H9 (cell line): ENCODE data around the gene SLC24A3. TPM values are rescaled to one million over a fixed set of nuclear protein-coding genes. Genes with fewer than 3 reads are reported as not detected.

ENCODE experiments used
- DNase-seq: peaks from one replicate; pipeline ENCODE4 v3.0.0-alpha.2; 2017
- H2AFZ ChIP-seq: one replicate; pipeline ENCODE4 v1.6.1; 2013; ENCODE audit warnings: mild to moderate bottlenecking, low read length, control low read depth, moderate library complexity
- H2AK5ac ChIP-seq: 2 replicates; pipeline ENCODE4 v1.6.1; 2013; ENCODE audit warnings: low read length, control low read depth, mixed read lengths; ENCODE audit not compliant: insufficient read length
- H2BK120ac ChIP-seq: one replicate; pipeline ENCODE4 v1.6.1; 2013; ENCODE audit warnings: low read depth, mild to moderate bottlenecking, low read length, control low read depth, inconsistent platforms; ENCODE audit not compliant: poor library complexity, severe bottlenecking
- H2BK12ac ChIP-seq: 2 replicates; pipeline ENCODE4 v1.6.1; 2013; ENCODE audit warnings: low read length, control low read depth, mixed read lengths, low read depth; ENCODE audit not compliant: insufficient read length
- H2BK15ac ChIP-seq: 2 replicates; pipeline ENCODE4 v1.6.1; 2013; ENCODE audit warnings: low read depth, low read length, control low read depth
- H2BK20ac ChIP-seq: one replicate; pipeline ENCODE4 v1.6.1; 2013; ENCODE audit warnings: low read depth, mild to moderate bottlenecking, low read length, control low read depth, inconsistent platforms; ENCODE audit not compliant: poor library complexity, severe bottlenecking
- H2BK5ac ChIP-seq: 2 replicates; pipeline ENCODE4 v1.6.1; 2013; ENCODE audit warnings: low read length, control low read depth, mixed read lengths; ENCODE audit not compliant: insufficient read length
- H3K14ac ChIP-seq: 2 replicates; pipeline ENCODE4 v1.6.1; 2013; ENCODE audit warnings: low read length, control low read depth; ENCODE audit not compliant: insufficient read depth
- H3K18ac ChIP-seq: 2 replicates; pipeline ENCODE4 v1.6.1; 2013; ENCODE audit warnings: low read depth, mild to moderate bottlenecking, mixed read lengths, low read length, control low read depth; ENCODE audit not compliant: insufficient read length
- H3K23ac ChIP-seq: 2 replicates; pipeline ENCODE4 v1.6.1; 2013; ENCODE audit warnings: low read length, control low read depth, mixed read lengths, low read depth; ENCODE audit not compliant: insufficient read length
- H3K23me2 ChIP-seq: 2 replicates; pipeline ENCODE4 v1.6.1; 2013; ENCODE audit warnings: low read depth, mild to moderate bottlenecking, mixed read lengths, low read length, control low read depth; ENCODE audit not compliant: insufficient read length, poor library complexity, severe bottlenecking
- H3K27ac ChIP-seq: 2 replicates; pipeline ENCODE4 v1.5.1; 2013; ENCODE audit warnings: low read length, control low read depth, mixed read lengths, low read depth; ENCODE audit not compliant: insufficient read length
- H3K27me3 ChIP-seq: 2 replicates; pipeline ENCODE4 v1.6.1; 2013; ENCODE audit warnings: low read length, control low read depth, inconsistent platforms; ENCODE audit not compliant: insufficient read depth
- H3K4ac ChIP-seq: 2 replicates; pipeline ENCODE4 v1.6.1; 2013; ENCODE audit warnings: low read depth, mild to moderate bottlenecking, control low read depth, inconsistent platforms, low read length, moderate library complexity
- H3K4me1 ChIP-seq: 2 replicates; pipeline ENCODE4 v1.6.1; 2013; ENCODE audit warnings: low read length, control low read depth, inconsistent platforms; ENCODE audit not compliant: insufficient read depth
- H3K4me2 ChIP-seq: 2 replicates; pipeline ENCODE4 v1.6.1; 2013; ENCODE audit warnings: low read length, control low read depth, mixed read lengths; ENCODE audit not compliant: insufficient read length, insufficient read depth
- H3K56ac ChIP-seq: 2 replicates; pipeline ENCODE4 v1.6.1; 2013; ENCODE audit warnings: low read depth, mild to moderate bottlenecking, mixed read lengths, low read length, control low read depth; ENCODE audit not compliant: insufficient read length
- H3K79me1 ChIP-seq: 2 replicates; pipeline ENCODE4 v1.6.1; 2013; ENCODE audit warnings: low read depth, mild to moderate bottlenecking, moderate library complexity, low read length, control low read depth, inconsistent platforms; ENCODE audit not compliant: insufficient read depth, poor library complexity, severe bottlenecking
- H3K79me2 ChIP-seq: 2 replicates; pipeline ENCODE4 v1.6.1; 2013; ENCODE audit warnings: low read length, control low read depth, inconsistent platforms; ENCODE audit not compliant: insufficient read depth
- H3K9ac ChIP-seq: 2 replicates; pipeline ENCODE4 v1.6.1; 2013; ENCODE audit warnings: low read length, control low read depth, mixed read lengths; ENCODE audit not compliant: insufficient read length; ENCODE audit errors: extremely low read depth
- H3K9me3 ChIP-seq: one replicate; pipeline ENCODE4 v1.6.1; 2013; ENCODE audit warnings: low read depth, low read length, inconsistent platforms; ENCODE audit not compliant: control insufficient read depth
- H3T11ph ChIP-seq: one replicate; pipeline ENCODE4 v1.6.1; 2013; ENCODE audit warnings: mild to moderate bottlenecking, low read length, control low read depth, inconsistent platforms
- H4K20me1 ChIP-seq: one replicate; pipeline ENCODE4 v1.6.1; 2013; ENCODE audit not compliant: control insufficient read depth, insufficient read length, insufficient read depth
- H4K5ac ChIP-seq: 2 replicates; pipeline ENCODE4 v1.6.1; 2013; ENCODE audit warnings: low read depth, mild to moderate bottlenecking, mixed read lengths, low read length, control low read depth; ENCODE audit not compliant: insufficient read length
- H4K8ac ChIP-seq: replicated peaks from 2 replicates; pipeline ENCODE4 v1.6.1; 2013; ENCODE audit warnings: low read length, control low read depth, mixed read lengths, low read depth; ENCODE audit not compliant: insufficient read length
- H4K91ac ChIP-seq: 2 replicates; pipeline ENCODE4 v1.6.1; 2013; ENCODE audit warnings: low read depth, mild to moderate bottlenecking, moderate library complexity, mixed read lengths, low read length, control low read depth; ENCODE audit not compliant: insufficient read length
- H3K27ac Mint-ChIP-seq, 3 experiments: 2 replicates in 2 of 3; 3 replicates in 1 of 3; pipeline ENCODE4 v1.8.0; 2020 to 2021; ENCODE audit warnings: mixed read lengths in 3 of 3, mild to moderate bottlenecking in 1 of 3, moderate library complexity in 1 of 3
- H3K27me3 Mint-ChIP-seq: 2 replicates; pipeline ENCODE4 v1.8.0; 2021; ENCODE audit warnings: low read depth, mild to moderate bottlenecking, moderate library complexity, mixed read lengths
- H3K36me3 Mint-ChIP-seq, 3 experiments: 2 replicates in 2 of 3; 3 replicates in 1 of 3; pipeline ENCODE4 v1.8.0; 2020 to 2021; ENCODE audit warnings: low read depth in 3 of 3, mixed read lengths in 3 of 3; ENCODE audit not compliant: insufficient read depth in 1 of 3
- H3K4me1 Mint-ChIP-seq, 2 experiments: 2 replicates each; pipeline ENCODE4 v1.8.0; 2020; ENCODE audit warnings: mixed read lengths in 2 of 2
- H3K4me3 Mint-ChIP-seq, 2 experiments: 2 replicates in 1 of 2; 3 replicates in 1 of 2; pipeline ENCODE4 v1.8.0; 2020 to 2021; ENCODE audit warnings: mild to moderate bottlenecking in 2 of 2, mixed read lengths in 2 of 2, moderate library complexity in 1 of 2
- H3K9me3 Mint-ChIP-seq, 2 experiments: 2 replicates in 1 of 2; 3 replicates in 1 of 2; pipeline ENCODE4 v1.8.0; 2020; ENCODE audit warnings: mild to moderate bottlenecking in 2 of 2, mixed read lengths in 2 of 2, moderate library complexity in 1 of 2
- WGBS: extraction: QIAGEN DNeasy Blood & Tissue Kit; methylation state at CpG from one replicate; pipeline ENCODE4 v1.1.7; 2013; ENCODE audit warnings: missing lambda C conversion rate, low lambda C conversion rate, mixed read lengths; ENCODE audit not compliant: insufficient read length; ENCODE audit errors: extremely low coverage; 5-methylcytosine and 5-hydroxymethylcytosine counted together
- total RNA-seq: library from RNA; stranded (reverse); gene quantifications from 2 replicates; pipeline ENCODE4 v1.2.1, GENCODE V29; 2021
- TF ChIP-seq, protein P1 (sequence below): fragments of 200-600 bp; sonication (generic); conservative IDR thresholded peaks from 3 replicates; pipeline ENCODE4 v1.8.0; 2021; ENCODE audit warnings: antibody characterized with exemption, mild to moderate bottlenecking

The SLC24A3 gene
- total RNA-seq, 1 experiment from 2014 or later = 0.83 TPM

DNA sequence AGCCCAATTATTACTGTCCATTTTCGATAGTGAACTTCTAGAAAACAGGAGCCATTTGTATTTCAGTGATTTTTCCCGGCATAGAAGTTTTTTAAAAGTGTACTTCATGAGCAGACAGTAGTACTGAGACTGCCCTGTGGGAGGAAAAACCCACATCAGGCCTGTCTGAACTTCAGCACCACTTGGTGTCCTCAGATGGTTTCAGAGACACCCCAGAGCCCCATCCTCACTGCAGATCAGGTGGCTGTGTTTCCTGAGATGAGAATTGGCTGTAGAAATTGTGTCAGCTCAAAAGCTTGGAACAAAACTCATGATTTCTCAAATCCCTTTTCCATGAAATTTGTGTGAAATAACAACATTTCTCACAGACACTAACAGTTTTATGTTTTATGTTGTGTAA, 435.6 kb downstream of the SLC24A3 start:
- Histone ChIP-seq H3T11ph (no peak overlapping the region), H3K4me1 (no peaks in the 10 kb centered on the region), H3K9me3 (no peaks in the 10 kb centered on the region), H2AFZ (no peak overlapping the region), H3K27ac (no peak overlapping the region), H3K27me3 (no peaks in the 10 kb centered on the region), H3K4me2 (no peak overlapping the region), H3K23ac (no peak overlapping the region), H3K18ac (no peak overlapping the region), H3K56ac (no peak overlapping the region), H2AK5ac (no peak overlapping the region), H2BK20ac (no peak overlapping the region), H3K4ac (no peak overlapping the region), H3K23me2 (no peaks in the 10 kb centered on the region), H2BK15ac (no peak overlapping the region), H3K79me2 (no peaks in the 10 kb centered on the region), H2BK120ac (no peak overlapping the region), H4K5ac (no peak overlapping the region), H3K79me1 (no peaks in the 10 kb centered on the region), H4K91ac (no peak overlapping the region), H2BK12ac (no peak overlapping the region), H4K8ac (no peak overlapping the region), H4K20me1 (no peaks in the 10 kb centered on the region), H3K9ac (no peak overlapping the region), H3K14ac (no peak overlapping the region), H2BK5ac (no peak overlapping the region)
- WGBS = no CpG with 5 or more reads among the region's 2 CpGs
- Mint-ChIP-seq H3K4me1 (no peaks in the 10 kb centered on the region; a peak in 1 of 4 replicates), H3K4me3 (no peak overlapping the region), H3K27ac (no peak overlapping the region), H3K36me3 (0 out of 7 replicates have a peak, but pooled peaks cover 0 to 2% (median 0%) of the 10 kb centered on the region in 3 experiments), H3K9me3 (no peaks in the 10 kb centered on the region; a peak in 2 of 5 replicates), H3K27me3 (no peaks in the 10 kb centered on the region)
- TF ChIP-seq, protein P1, sequence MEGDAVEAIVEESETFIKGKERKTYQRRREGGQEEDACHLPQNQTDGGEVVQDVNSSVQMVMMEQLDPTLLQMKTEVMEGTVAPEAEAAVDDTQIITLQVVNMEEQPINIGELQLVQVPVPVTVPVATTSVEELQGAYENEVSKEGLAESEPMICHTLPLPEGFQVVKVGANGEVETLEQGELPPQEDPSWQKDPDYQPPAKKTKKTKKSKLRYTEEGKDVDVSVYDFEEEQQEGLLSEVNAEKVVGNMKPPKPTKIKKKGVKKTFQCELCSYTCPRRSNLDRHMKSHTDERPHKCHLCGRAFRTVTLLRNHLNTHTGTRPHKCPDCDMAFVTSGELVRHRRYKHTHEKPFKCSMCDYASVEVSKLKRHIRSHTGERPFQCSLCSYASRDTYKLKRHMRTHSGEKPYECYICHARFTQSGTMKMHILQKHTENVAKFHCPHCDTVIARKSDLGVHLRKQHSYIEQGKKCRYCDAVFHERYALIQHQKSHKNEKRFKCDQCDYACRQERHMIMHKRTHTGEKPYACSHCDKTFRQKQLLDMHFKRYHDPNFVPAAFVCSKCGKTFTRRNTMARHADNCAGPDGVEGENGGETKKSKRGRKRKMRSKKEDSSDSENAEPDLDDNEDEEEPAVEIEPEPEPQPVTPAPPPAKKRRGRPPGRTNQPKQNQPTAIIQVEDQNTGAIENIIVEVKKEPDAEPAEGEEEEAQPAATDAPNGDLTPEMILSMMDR = no peak
- DNase-seq = no peak
